H4 (cell line): ENCODE results near the gene PTPN13. TPM values are rescaled to one million over a fixed set of nuclear protein-coding genes. Genes with fewer than 3 reads are reported as not detected.

Experiments used
- DNase-seq: peaks from one replicate; pipeline ENCODE4 v3.0.0-alpha.2; 2015; ENCODE audit warnings: low spot score
- total RNA-seq: library from RNA; depleted of rRNA; stranded (reverse); fragments of >200 nt; shearing (Covaris generic); gene quantifications from 2 replicates; pipeline ENCODE4 v1.2.3, GENCODE V29; 2014; rRNA removed

Gene PTPN13
- total RNA-seq: 34.2 and 45.6 TPM in 2 replicates

DNA sequence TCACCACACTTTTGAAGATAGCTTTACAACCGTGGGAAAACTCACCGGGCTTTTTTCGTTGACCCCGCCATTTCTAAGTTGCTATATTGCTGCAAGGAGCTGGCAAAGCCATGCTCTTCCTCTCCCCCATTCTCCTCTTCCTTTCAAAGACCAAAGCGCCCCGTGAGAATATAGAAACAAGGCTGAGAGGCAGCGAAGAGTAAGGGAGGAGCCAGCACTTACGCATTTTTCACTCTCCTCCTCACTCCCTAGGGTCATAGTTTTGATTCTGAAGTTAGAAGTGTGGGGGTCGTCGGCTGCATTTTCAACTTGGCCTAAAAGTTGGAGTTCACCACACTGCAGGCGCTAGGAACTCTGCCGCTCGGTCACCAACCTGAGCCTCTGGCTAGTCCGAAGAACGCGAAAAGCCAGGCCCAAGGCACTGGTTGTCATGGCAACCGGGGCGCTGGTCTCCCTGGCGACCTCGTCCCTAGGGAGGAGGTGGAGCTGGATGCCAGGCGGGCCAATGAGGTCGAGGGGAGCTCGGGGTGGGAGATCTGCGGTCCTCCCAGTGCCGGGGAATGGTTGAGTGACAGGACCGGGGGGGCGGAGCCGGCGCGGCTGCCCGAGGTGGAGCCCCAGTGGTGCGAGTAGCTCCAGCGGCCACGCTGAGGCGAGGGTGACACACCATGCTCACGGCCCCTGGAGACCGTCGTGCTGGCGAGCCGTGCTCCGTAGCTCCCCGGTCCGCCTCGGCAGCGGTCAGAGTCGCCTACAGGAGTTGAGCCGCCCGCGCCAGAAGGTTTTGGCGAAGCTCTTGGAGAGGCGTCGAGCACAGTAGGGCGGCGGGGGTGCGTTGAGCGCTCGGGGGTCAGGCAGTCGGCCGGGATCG is at the start of gene PTPN13:
Gene PTPN13 (plus strand): TSS at position 628 of the 871 bp plus-strand sequence. CDS start 40,942 bp downstream, outside the sequence.
- peak; percentile 99 for DNase-seq

GRCh38 chr4:86547140-86547539 is 47.0 kb upstream of the PTPN13 start:
- no peak for DNase-seq

DNA sequence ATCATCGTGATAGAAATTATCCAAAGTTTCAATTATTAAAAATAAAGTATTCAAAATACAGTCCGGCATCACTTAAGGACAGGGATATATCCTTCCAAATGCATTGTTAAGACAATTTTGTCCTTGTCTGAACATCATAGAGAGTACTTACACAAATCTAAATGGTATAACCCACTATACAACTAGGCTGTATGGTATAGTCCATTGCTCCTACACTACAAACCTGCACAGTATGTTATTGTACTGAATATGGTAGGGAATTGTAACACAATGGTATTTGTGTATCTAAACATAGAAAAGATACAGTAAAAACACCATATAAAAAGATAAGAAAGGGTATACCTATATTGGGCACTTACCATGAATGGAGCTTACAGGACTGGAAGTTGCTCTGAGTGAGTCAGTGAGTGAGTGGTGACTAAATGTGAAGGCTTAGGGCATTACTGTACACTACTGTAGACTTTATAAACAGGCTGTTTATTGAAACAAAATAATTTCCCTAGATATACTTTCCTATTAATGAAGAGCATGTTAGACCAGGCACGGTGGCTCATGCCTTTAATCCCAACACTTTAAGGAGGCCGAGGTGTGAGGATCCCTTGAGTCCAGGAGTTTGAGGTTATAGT is 44.8 kb upstream of the PTPN13 start:
- no peak for DNase-seq

DNA sequence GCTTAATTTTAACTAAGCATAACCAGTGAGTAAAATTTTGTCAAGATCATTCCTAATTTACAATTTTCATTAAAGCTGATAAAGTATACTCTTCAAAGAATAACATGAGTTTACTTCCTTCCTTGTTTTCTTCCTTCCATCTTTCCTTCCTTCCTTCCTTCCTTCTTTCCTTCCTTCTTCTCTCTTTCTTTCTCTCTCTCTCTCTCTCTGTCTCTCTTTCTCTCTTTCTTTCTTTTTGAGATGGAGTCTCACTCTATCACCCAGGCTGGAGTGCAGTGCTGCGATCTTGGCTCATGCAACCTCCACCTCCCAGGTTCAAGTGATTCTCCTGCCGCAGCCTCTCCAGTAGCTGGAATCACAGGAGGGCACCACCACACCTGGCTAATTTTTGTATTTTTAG is 42.7 kb upstream of the PTPN13 start:
- no peak for DNase-seq

- peak; percentile 67 for DNase-seq
Observed at GRCh38 chr4:86554646-86555045, 39.5 kb upstream of the PTPN13 start.

DNA sequence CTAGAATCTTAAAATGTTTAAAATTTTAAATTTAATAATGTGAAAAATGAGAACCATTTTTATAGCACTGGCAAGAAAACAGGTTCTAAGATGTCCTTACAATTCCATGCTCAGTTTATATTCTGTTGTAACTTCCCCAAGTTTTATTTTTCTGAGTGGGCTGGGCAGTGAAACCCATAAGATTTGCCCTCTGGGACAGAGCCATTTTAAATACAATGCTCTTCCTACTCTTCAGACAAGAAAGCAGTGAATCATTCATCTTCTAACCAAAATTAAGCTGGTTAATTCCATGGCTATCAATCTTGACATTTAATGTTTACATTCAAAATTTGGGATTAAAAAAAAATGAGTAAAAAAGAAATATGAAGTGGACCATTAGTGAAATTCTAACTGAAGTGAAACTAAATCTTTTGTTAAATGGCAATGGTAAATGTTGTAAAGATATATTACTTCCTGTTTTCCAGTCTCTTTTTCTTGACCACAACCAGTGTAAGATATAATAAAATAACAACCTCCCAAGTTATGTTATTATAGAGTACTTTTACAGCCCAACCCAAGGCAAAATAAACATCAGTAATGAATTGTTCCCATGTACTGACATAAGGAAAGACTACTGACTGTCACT is 37.2 kb upstream of the PTPN13 start:
- peak; percentile 43 for DNase-seq

- no peak for DNase-seq
Observed at GRCh38 chr4:86557526-86557925, 36.6 kb upstream of the PTPN13 start.

GRCh38 chr4:86558258-86558657 is 35.9 kb upstream of the PTPN13 start:
- DNase-seq: no peak

DNA sequence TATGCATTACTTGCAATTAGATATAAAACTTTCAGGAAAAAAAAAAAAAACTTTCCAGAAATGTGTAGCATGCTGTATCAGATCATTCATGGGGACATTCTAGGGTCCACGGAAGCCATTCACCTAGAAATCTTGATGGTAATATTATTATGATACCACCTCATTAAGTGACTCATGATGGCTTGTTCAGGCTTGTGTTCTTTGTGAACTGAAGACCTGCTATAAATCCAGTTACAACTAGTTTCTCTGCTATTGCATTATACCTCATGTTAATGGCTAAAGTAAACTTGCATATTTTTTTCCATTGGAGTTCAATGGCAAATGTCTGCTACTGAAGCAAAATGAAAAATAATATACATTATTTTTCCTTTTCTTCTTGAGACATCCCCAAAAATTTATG is 35.3 kb upstream of the PTPN13 start:
- no peak for DNase-seq

DNA sequence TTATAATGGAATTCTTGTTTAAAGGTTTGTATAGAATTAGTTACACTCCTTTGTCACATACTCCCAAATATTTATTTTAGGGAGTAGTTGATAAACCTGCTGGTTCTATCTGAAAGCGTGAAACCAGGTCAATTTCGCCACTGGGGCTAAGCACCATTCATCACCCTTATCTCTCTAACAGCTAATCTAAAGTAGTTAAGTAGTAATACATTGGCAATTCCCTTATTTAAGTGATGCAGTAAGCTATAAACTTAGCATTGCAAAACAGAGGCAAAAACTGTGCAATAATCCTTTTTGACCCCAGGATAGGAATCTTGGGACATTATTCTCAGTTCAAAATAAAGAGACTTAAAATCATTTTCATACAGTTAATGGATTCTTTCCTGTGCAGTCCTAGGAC is 33.7 kb upstream of the PTPN13 start:
- no peak for DNase-seq

GRCh38 chr4:86561256-86561655 is 32.9 kb upstream of the PTPN13 start:
- DNase-seq: no peak

DNA sequence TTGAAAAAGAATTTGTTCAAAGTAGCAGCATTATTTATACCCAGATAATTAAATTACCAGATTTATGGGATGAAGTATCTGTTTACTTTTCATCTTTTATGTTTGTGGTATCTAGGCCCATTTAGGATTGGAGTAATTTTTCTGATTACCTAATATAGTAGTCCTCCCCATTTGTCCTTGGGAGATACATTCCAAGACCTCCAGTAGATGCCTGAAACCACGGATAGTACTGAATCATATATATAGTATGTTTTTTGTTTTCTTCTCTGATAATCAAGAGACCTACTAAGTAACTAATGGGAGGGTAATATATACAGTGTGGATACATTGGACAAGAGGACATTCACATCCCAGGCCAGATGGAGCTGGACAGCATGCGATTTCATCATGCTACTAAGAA is 30.7 kb upstream of the PTPN13 start:
- no peak for DNase-seq

DNA sequence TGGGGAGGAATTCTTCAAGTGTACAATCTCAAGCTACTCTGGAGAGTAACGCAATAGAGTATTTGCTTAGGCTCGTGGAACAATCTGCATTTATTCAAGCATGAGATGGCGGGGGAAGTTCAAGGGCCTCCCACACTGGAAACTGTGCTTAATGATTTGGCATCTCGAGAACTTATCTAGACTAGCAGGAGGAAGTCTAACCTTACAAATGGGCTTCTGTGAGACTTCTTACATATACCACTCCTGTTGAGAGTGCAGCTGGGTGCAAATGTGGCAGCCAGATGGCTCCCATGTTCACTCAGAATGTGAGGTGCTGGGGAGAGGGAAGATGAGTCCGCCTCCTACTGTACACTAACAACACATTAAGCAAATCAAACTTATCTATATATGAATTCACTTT is 29.3 kb upstream of the PTPN13 start:
- no peak for DNase-seq

DNA sequence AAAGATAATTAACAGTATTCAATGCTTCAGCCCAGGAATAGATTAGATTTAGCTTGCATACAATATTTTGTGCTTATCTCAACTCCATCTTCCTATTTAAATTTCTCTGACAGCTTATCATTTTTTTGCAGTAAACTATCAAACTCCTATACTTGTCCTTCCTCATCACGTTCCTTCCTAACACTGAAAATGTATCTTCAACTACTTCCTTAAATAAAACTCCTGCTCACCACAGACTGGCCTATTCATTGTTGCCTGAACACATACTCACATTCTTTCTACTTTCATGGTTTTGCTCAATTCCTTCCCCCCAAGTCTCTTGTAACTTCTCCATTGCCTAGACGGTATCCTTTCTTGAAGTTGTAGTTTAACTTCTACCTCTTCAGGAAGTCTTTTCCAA is 28.5 kb upstream of the PTPN13 start:
- DNase-seq: no peak

- no peak for DNase-seq
Observed at GRCh38 chr4:86569103-86569870, 24.8 kb upstream of the PTPN13 start.

DNA sequence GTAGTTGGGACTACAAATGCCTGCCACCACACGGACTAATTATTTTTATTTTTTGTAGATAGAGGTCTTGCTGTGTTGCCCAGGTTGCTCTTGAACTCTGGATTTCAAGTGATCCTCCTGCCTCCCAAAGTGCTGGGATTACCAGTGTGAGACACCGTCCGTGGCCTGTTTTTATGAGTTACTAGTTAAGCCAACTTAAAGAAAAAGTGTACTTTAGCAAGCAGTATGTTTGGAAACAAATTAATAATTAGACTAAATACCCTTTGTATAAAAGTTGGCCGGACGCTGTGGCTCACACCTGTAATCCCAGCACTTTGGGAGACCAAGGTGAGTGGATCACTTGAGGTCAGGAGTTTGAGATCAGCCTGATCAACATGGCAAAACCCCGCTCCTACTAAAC is 14.2 kb upstream of the PTPN13 start:
- DNase-seq: no peak

GRCh38 chr4:86582410-86582809 is 11.7 kb upstream of the PTPN13 start:
- DNase-seq: peak; percentile 18

DNA sequence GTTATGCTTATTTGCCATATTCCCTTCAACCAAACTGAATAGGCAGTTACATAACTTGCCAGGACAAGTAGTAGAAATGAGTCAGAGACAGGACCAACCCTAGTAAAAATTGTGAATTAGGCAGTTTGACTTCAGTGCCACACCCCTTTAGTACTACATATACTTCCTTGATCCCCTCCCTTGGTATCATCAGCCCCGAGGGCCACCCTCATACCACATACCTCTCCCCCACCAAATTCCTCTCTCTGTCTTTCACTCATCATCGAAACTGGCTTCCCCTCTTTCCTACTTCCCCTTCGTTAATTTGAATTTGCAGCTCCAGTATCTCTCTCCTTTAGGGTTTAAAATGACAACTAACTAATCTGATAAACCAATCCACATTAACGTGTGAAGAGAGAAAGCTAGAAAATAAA is 7.9 kb upstream of the PTPN13 start:
- DNase-seq: no peak

- no peak for DNase-seq
Observed at GRCh38 chr4:86586626-86587380, 7.3 kb upstream of the PTPN13 start.

DNA sequence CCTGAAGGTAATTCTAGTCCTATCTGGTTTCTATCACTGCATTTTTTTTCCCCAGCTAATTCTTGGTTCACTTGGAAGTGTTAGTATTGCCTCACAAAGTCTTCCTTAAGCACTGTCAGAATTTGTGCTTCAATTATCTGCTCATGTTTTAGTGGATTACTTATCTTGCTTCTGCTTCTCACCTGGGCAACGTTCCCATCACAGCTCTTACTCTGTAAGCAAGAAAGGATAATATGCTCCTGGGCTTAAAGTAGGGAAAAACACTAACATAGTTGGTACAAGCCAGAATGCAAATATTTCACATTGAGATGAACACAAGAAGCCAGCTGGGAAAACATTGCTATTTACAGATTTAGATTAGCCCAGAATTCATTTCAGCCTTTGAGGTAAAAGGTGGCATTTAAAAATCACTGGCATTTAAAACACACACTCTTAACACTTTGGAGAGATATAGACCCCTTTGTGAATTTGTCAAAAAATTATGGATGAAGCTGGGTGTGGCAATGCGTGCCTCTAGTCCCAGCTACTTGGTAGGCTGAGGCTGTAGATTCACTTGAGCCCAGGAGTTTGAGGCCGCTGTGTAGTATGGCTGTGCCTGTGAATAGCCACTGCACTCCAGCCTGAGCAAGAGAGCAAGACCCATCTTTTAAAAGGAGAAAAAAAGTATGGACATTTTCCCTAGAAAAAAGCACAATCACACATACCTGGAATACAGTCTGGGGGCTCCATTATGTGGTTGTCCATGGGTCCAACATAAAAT is 6.6 kb upstream of the PTPN13 start:
- DNase-seq: no peak
